HG03025 (cell line): ENCODE data around the gene TMEM170B.

Experiments used
- ATAC-seq: cut with Tn5 transposase; IDR thresholded peaks from one replicate; pipeline ENCODE4 v1.9.1; 2021; ENCODE audit warnings: mild to moderate bottlenecking, moderate library complexity; ENCODE audit not compliant: unreplicated experiment, low FRiP score

TMEM170B gene, protein sequence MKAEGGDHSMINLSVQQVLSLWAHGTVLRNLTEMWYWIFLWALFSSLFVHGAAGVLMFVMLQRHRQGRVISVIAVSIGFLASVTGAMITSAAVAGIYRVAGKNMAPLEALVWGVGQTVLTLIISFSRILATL

DNA sequence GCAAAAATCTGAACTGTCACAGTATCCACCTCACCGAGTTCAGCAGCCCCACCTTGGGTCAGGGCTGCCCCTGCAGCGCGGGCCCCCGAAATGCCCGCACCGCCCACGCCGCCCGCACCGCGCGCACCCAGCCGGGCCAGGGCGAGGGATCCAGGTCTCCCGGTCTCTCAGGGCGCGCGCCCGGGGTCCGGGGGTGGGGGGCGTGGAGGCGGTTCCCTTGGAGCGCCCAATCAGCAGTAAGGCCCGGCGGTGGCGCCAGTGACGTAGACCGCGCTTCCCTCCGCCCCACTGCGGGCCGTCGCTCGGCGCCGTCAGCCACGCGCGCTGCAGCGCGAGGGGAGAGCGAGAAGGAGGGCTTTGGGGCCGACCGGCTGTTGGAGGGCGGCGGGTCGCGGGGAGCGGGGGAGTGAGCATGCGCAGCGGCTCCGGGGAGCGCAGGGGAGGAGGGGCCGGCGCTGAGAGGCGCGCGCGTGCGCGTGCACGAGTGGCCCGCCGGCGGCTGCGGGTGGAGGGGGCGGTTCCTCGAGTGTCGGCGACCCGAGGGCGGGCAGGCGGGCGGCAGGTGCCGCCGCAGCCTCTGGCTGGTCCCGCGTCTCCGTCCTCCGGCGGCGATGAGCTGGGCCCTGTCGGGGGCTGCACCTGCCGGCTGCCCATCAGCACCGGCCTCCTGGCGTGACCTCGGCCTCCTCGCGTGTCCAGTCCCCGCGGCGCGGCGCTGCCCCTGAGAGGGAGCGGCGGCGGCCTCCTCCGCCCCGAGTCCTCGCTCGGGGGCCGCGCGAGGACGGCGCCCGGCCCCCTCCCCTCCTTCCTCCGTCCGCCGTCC, at the start of gene TMEM170B:
TSS of gene TMEM170B (plus strand) at position 521 of the 823 bp plus-strand sequence. CDS start 529 bp downstream, outside the sequence.
- ATAC-seq = peak; percentile 96

DNA sequence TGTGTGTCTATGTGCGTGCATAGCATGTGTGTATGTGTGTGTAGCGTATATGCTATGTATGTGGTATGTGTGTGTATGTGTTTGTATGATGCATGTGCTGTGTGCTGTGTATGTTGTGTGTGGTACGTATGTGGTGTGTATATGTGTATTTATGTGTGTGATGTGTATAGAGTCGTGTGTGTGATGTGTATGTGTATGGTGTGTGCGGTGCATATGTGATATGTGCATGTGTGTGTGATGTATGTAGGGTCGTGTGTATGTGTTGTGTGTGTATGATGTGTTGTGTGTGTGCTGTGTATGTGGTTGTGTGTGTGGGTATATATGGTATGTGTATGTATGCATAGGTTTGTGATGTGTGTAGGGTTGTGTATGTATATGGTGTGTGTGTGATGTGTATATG, 46.6 kb upstream of the TMEM170B start:
- ATAC-seq = no peak

DNA sequence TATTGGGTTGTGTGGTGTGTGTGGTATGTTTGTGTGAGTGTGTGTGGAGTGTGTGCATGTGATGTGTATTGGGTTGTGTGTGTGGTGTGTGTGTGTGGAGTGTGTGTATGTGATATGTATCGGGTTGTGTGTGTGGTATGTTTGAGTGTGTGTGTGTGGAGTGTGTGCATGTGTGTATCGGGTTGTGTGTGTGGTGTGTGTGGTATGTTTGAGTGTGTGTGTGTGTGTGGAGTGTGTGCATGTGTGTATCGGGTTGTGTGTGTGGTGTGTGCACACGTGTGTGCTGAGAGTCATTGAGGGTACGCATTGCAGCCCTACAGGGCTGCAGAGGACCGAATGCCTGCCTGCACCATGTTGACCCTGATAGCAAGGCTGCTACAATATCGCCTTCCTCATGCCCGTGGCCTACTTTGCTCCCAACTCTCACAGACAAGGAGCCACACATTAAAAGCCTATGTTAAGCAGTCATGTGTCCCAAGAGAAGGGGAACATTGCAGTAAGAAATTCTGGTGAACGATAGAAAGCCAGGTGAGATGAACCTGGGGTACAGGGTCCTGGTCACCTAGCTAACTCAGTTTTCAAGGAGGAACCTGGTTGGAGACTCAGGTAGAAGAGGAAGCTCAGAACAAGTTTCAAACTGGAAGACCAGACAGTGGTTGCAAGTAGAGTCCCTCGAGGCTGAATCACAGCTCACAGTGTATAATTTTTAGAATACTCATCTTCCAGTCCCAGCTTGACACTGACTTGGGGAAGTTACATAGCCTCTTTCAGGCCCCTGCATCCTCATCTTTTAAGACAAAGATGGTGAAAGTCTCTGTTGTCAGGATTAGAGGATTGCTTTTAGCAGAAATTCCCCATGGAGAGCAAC, 45.7 kb upstream of the TMEM170B start:
- ATAC-seq = no peak

DNA sequence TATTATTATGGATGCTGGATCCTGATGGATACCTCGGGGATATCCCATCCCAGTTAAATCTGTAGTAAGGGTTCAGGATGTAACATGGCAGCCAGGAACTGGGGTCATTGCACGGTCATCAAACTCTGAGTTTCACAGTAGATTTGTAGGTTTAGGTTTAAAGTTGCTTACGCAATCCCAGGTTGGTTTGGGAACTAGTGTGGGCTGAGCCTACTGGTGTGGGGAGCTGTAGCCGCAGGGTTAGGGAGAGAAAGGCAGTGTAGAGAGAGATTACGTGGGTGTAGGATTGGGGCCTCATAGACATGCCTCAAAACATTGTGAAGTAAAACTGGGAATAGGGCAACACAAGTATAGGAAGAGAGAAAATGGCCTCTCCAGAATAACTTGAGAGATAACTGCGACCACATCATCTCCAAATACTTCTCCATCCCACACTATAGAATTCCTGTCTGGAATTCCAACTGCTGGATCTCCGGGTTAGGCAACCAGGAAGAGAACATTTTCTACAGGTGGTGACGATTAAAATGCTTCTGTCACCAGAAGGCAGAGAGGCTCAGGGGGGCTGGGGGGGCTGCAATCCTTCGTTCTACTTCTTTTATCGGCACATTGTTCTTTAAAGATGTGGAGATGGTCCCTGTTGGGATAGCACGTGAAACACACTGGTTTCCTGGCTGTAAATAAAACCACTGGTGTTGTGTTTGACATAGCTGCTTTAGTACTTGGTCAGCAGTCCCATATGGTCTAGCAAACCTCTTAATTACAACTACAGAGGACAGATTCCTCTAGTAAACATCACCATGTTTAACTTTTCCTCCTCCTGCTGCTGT, 44.9 kb upstream of the TMEM170B start:
- no peak for ATAC-seq

DNA sequence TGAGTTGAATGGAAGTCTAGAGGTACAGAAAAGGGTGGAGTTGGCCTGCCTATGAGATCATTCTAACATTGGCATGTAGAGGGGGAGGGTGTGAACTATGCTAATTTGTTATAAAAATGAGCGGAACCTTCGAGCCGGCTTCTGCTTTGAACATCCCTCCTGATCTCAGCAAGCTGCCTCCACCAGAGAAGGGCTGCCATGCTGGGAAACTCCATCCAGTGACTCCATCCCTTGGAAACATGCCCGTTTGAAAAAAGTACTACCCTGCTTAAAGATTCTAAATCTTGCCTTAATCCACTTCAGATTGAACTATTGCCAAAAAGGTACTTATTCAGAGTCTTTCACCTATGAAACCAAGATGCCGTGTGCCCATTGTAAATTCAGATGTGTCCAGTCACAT, 43.6 kb upstream of the TMEM170B start:
- ATAC-seq = no peak

DNA sequence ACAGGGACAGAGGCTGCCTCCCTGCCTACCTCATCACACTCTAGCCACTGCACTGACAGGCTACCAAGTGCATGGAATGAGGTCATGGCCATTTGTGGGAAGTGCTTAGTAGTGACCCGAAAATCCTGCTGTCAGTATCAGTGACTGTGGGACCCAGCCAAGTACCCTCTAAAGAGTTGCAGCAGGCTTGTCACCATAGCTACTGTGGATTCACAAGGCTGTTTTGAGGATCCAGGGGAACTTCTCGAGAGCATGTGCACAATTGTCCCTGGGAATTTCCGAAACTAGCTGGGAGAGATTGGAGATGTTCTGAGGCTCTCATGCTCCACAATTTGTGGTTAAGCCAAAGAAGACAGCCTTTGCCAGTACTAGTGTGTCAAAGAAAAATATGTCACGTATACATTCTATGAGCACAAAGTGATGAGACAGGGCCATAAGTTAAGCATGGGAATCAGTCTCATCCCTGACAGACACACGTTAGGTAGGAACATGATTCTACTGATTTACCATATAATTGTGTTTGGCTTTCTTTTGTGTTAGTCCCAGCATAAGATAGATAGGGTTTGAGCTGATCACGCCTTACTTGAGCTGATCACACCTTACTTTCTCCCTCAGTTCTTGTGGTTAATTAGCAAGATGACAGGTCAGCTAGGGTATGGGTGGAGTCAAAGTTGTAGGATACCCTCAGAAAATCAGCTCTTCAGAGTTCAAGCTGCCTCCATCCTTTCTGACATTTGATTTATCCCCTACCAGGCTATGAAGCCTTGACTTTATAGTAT, 42.6 kb upstream of the TMEM170B start:
- no peak for ATAC-seq

DNA sequence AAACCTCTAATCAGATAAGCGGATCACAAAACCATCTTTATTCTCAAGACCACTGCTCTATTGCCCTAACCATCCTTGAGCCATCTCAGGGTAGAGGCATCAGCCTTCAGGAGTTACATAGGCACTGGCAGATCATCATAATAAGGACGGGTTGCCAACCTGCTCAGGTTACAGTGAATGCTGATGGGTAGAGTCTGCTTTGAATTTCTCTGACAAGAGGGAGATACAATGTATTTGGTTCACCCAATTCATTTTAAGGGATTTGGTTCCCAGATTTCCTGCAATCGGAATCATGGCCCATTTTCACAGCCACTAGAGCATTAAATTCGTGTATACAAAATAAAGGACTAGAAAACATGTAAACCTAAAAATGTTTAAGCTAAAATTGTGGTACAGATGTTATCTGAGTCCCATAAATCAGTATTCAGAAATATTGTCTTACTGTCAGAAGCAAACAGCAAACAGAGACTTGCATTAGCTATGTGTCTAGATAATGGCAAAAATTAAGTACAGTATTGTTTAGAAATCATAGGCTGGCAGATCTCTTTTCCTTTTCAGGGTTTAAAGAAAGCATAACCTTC, 41.9 kb upstream of the TMEM170B start:
- no peak for ATAC-seq

DNA sequence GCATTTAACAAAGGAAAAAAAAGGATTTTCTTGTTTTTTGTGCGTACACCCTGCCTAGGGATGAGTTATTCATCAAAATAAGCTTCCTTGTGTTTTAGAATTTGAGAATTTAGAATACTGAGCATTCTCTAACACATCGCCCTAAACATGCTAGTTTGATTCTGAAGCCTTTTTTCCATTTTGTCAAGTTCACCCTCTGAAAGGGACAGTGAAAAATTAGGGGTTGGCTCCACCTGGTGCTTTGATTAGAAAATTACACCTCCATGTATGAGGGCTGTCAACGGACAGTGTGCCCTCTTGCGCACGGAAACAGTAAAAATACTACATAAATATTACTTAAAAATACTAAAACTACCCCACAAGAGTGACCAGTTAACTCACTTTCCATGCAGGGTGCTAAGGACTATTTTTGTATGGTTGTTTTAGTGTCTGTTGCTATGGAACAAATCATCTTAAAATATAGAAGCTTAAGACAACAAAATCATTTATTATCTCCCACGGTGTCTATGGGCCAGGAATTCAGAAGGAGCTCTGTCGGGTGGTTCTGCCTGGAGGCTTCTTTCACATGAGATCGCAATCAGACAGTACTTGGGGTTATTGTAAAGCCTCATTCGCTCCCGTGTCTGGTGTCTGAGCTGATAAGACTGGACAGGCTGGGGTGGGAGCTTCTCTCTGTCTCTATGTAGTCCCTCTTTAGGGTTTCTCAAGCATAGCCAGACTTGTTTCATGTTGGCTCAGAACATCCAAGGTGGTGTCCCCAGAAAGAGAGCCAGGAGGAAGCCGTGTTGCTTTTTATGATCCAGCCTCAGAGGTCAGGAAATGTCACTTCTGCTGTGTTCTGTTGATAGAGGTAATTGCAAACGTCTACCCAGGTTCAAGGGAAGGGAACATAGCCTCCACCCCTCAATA, 41.1 kb upstream of the TMEM170B start:
- ATAC-seq = no peak

DNA sequence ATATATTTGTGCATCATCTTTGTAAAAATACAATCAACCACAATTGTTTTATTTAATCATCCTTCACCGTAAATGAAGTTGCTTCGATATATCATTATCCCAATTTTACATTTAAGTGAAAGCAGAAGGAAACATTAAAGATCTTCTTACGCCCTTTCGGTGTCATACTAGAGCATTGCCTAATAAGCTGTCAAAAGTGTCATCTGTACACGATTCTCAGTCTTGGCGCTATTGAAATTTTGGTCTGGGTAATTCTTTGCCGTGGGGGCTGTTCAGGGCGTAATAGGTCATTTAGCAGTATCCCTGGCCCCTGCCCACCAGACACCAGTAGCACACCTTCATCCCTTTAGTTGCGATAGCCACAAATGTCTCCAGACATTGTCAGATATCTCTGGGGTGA, 40.4 kb upstream of the TMEM170B start:
- no peak for ATAC-seq

DNA sequence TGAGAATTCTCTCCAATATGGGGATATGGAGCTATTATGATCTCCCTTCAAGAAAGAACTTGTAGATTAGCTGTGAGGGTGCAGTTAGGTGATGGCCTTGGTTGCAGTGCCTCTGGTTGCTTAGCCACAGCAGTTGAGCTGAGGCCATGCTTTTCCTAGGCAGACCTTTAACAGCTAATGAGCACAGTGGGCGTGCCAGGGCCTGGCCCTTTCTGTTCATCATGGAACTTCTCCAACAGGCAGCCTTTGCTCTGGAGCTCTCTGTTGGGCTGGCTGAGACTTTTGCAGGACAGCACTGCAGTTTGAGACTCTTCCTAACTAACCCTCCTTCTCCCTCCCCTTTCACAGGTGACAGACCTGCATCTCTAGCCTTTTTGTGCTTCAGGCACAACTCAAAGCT, 39.7 kb upstream of the TMEM170B start:
- no peak for ATAC-seq

DNA sequence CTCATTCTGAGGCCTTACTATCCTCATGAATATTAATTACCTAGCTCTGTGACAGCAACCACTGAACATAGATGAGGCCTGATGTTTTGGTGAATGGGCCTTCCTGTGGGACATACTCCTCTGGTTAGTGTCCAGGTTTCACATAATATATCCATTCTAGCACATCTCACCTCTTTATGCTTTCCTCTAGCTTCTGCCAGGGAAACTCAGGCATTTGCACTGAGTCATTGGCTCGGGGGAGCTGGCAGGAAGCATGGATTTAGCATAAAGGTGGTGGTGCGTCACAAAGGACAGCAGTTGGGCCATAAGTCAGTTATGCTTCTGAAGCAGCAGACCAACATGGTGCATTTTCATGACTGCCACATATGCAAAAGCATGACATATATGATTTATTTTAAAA, 37.5 kb upstream of the TMEM170B start:
- ATAC-seq = no peak

DNA sequence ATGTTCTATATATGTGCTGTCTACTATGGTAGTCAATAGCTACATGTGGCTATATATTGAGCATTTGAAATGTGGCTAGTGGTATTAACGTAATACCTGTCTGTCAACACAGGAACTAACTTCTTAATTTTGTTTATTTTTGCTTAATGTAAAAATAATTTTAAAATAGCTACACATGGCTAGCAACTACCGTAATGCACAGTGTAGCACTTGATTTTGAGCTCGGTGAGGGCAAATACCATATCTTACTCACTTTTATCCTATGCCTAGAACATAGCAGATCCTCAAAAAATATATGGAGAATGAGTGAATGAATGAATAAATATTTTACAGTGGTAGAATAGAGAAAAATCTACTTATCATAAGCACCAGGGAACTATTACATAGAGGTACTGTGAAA, 28.1 kb upstream of the TMEM170B start:
- ATAC-seq = no peak

DNA sequence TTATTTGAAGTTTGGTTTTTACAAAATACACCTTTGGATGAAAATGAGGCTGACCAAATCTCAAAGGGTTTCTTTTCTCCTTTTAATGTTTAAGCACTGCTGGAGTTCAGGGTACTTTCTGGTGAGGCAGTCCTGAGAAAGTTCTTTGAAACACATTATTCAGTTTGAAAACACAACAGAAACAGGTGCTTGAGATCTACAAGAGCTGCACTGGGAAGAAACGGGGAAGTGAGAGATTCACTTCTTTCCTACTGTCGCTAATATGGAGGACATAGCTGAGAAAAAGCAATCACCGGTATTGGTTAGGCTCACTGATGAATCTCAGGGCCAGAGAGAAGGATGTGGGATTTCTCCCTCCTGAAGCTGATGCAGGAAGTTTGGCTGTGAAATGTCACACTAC, 22.9 kb upstream of the TMEM170B start:
- ATAC-seq = peak; percentile 90

DNA sequence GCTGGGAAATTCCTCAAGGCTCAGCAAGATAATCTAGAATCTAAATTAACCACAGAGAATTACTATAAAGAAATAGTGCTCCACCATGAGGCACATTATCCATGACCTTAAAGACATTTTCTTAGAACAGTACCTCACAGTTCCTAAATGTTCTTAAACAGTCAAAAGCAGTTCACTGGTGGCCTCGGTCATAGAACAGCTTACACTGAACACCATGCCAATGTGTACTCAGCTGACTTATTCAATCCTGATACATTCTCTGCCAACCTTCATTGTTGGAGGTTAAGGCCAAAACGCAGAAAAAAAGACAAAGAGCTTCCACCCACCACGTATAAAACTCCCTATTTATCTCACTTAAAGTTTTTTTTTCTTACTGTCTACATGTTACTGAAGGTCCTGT, 21.8 kb upstream of the TMEM170B start:
- ATAC-seq = no peak

DNA sequence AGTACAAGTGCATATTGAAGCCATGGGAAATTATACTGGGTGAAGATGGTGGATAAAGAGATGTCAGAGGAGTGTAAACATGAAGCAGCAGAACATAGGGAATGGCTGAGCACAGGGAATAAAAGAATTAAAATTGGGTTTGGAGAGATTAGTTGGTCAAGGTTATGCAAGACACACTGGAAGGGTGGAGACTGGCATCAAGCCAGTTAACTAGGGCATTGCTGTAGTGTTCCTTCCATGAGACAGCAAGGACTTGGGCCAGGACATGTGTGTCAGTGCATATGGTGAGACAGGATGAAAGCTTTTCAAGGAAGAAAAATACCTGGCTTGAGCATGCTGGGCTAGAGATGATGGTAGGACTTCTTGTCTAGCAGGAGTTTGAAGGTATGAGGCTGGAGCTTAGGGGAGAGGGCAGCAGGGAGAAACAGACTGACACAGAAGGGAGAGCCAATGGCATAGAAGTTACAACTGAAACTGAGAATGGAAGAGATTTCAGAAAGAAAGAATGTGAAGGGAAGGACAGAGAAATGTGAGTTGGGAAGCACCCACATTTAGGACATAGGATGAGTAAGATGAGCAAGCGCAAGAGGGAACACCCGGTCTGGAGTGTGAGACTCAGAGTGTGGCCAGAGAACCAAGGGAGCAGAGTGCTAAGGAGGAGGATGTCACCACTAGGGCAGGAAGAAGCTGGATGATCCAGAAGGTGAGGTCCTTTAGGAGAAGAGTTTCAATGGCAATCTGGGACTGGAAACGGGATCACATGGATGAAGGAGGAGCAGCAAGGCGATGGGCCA, 14.5 kb upstream of the TMEM170B start:
- ATAC-seq = no peak

DNA sequence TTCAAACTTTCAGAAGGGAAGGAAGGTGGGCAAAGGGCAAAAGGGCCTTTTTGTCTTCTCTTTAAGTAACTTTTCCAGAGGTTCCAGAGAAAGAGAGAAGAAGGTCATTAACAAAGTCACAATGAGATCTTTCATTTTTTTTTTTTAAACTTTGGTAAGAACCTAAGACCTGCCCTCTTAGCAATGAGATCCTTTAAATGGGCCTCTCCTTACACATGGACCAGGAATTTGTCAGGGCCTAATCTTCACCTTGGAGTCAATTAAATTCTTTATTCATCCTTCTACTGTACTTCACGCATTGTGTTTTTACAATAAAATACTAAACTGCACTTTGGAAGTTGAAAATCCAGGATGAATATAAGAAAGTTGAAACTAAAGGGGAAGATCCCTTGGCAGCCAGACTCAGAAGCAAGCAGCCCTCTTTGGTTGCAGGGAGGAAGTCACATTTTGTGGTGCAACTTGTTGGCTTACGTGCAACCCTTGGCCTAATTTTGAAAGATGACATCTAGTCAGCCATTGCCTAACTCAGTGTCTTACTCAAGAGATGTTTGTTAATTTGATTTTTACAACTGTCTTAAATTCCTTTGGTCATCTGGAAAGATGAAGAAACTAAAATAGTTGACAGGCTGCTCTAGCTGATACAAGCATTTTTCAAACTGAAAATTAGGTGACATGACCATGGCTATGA, 11.9 kb upstream of the TMEM170B start:
- ATAC-seq = no peak

DNA sequence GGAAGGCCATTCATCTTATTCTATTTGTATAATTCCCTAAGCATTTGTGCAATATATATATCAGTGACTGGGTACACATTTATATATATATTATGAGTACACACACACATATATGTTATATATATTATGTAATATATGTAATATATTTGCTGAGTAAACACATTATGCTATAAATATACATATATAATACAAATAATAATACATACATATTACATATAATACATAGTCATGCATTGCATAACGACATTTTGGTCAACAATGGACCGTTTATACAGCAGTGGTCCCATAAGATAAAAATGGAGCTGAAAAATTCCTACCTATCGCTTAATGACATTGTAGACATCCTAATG, 11.4 kb upstream of the TMEM170B start:
- no peak for ATAC-seq
